H1 (cell line): Measurements from ENCODE around the gene TMEM176B. TPM values are rescaled to one million over a fixed set of nuclear protein-coding genes. Genes with fewer than 3 reads are reported as not detected.

Experiments used
- CTCF ChIP-seq, 3 experiments: IDR thresholded peaks; 1 replicate in 2 of 3; 2 replicates in 1 of 3; pipeline versions ENCODE4 v1.5.1 to v1.6.1; 2011; ENCODE audit warnings: low read length in 3 of 3, mild to moderate bottlenecking in 3 of 3, inconsistent platforms in 2 of 3, low read depth in 1 of 3, moderate library complexity in 1 of 3; ENCODE audit not compliant: insufficient read depth in 1 of 3; ENCODE audit errors: control extremely low read depth in 1 of 3
- RBBP5 ChIP-seq: IDR thresholded peaks from 2 replicates; pipeline ENCODE4 v1.7.1; 2012; ENCODE audit warnings: low read depth, mild to moderate bottlenecking, inconsistent platforms, low read length, moderate library complexity, borderline replicate concordance
- TCF12 ChIP-seq: IDR thresholded peaks from 2 replicates; pipeline ENCODE4 v1.6.1; 2011; ENCODE audit warnings: low read depth, mild to moderate bottlenecking, low read length
- polyA plus RNA-seq, 7 experiments: library from polyadenylated mRNA; depleted of rRNA in 3 of 7; stranded (reverse) in 5 of 7; unstranded in 2 of 7; fragments of >200 nt in 5 of 7; fragments of 200-250 nt in 2 of 7; gene quantifications; 1 replicate in 5 of 7; 2 replicates in 1 of 7; 4 replicates in 1 of 7; pipeline versions ENCODE4 v1.2.1 to v1.2.3, GENCODE V29; 2011 to 2013; ENCODE audit warnings: missing spikeins in 2 of 7, mixed read lengths in 2 of 7
- total RNA-seq: library from RNA; stranded (reverse); fragmentation: NEBNext Ultra II Directional; extraction: Animal tissue kit (Norgen Biotek cat#: 25700); gene quantifications from 2 replicates; pipeline ENCODE4 v1.2.1, GENCODE V29; 2021

TMEM176B gene
- total and polyA plus RNA-seq, 2 of the 8 experiments (the other 6 are each of a cell fraction or from before 2014, with no cell fraction given), result 1.2 to 2.1 TPM

GRCh38 chr7:150745086-150745485 is 55.1 kb downstream of the TMEM176B start (continued):
- TF ChIP-seq CTCF (IDR thresholded peaks at IDR 0.05; ENCODE audit: control extremely low read depth in 1 of 3, insufficient read depth in 1 of 3, low read depth in 1 of 3, low read length in 3 of 3) (no peak), RBBP5 (no peak), TCF12 (no peak)
- TF ChIP-seq, all 59 proteins: peak for 0
